ENCODE data around the gene SYT12.

- no peak for TF ChIP-seq CTCF (IDR thresholded peaks at IDR 0.05)
- TF ChIP-seq POLR2A (IDR thresholded peaks at IDR 0.05), result no peak
These were observed 27.2 kb downstream of the SYT12 start for GRCh38 chr11:67050139-67050538.

Measured in Peyer's patch (tissue), 4 donors.